HG02759 (cell line): ENCODE results near the gene MMP25.

Experiments used
- ATAC-seq: cut with Tn5 transposase; IDR thresholded peaks from one replicate; pipeline ENCODE4 v1.9.1; 2021; ENCODE audit warnings: mild to moderate bottlenecking, moderate library complexity; ENCODE audit not compliant: unreplicated experiment

Gene MMP25

GRCh38 chr16:3045758-3046640 is at the start of gene MMP25:
MMP25 (plus strand) TSS chr16:3046561; CDS start chr16:3046918, 357 bp downstream.
- no peak for ATAC-seq

DNA sequence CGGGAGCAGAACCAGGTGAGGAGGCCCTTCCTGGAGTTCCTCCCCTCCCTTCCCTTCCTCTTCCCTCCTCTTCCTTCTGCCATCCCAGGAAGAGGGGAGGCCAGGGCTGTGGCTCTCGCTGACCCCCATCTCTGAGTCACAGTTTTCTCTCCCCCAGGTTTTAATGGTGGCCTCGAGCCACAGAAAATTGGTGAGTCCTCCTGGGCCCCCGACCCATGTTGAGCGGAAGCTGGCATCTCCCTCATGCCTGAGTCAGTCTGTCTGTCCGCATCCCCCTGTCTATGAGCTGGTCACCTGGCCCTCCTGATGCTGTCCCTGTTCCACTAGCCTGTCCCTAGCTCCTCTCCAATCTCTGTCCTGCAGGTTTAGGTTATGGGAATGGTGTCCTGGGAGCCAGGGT is 46.4 kb upstream of the MMP25 start:
- no peak for ATAC-seq

DNA sequence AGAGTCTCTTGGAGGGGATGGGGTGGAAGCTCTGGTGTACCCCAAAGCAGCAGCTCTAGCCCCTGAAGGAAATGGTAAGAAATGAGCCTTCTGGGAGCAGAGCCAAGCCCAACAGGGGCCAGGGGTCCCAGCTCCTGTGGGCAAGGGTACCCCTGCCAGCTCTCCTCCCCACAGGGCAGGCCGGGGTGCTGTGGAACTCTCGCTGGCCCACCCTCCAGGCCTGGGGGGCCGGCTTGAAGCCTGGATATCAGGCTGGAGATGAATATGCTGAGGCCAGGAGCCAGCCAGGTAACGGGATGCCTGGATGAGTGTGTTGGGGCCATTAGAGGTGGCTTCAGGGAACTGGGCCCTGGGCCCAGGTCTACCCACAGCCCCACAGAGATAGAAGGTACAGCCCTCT is 45.8 kb upstream of the MMP25 start:
- no peak for ATAC-seq

DNA sequence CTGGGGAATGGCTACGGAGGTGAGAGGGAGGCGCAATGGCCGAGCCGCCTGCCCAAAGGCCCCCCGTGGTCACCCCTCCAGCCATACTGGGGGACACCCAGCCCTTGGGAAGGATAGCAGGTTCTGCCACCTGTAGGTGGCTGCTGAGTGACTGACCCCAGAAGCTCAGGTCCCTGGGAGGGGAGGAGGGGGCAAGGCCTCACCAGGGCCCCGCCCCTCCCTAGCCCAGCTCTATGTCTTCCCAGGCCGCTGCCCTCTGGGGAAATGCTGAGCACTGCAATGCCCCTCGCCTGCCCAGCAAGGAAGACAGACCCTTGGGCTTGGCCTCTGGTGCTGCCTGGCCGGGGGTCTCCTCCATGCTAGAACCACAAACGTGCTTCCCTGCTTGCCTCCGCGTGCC is 45.0 kb upstream of the MMP25 start:
- ATAC-seq, result no peak

- ATAC-seq, result peak; percentile 92
These were observed 42.6 kb upstream of the MMP25 start for GRCh38 chr16:3003582-3004270.

DNA sequence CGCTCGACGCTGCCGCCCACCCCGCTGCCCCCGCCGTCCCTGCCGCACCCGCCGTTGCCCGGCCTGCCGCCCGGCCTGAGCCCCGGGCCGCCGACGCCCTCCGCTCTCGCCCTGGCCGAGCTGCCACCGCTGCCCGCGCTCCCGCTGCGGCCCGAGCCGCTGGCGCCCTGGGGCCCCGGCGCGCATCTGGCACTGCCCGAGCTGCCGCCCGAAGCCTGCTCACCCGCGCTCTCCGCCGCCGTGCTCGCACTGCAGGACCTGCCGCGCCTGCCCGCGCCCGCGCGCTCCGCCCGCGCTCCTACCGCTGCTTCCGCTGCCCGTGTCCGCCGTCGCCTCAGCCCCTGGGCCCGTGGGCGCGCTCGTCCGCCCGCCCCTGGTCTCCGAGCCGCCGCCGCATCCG is 42.0 kb upstream of the MMP25 start:
- ATAC-seq, result no peak

DNA sequence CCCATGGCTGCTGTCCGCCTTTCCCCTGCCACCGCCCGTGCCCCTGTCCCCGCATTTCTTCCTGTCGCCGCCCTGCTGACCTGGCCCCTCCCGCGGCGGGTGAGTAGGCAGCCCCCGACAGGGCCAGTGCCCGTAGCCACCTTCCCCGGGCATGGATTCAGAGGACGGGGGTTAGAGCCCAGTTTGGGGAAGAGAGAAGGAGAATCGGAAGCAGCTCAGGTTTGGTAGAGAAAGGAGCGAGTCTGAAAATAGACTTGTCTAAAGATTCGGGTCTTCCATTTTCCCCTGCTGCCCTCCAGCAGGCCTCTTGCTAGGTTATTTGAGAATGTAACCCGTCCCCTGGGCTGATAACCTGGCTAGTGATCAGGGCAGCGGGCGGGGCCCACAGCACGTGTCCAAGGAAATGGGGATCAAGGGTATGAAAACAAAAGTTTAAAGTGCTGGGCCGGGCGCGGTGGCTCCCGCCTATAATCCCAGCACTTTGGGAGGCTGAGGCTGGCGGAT is 41.5 kb upstream of the MMP25 start:
- no peak for ATAC-seq

DNA sequence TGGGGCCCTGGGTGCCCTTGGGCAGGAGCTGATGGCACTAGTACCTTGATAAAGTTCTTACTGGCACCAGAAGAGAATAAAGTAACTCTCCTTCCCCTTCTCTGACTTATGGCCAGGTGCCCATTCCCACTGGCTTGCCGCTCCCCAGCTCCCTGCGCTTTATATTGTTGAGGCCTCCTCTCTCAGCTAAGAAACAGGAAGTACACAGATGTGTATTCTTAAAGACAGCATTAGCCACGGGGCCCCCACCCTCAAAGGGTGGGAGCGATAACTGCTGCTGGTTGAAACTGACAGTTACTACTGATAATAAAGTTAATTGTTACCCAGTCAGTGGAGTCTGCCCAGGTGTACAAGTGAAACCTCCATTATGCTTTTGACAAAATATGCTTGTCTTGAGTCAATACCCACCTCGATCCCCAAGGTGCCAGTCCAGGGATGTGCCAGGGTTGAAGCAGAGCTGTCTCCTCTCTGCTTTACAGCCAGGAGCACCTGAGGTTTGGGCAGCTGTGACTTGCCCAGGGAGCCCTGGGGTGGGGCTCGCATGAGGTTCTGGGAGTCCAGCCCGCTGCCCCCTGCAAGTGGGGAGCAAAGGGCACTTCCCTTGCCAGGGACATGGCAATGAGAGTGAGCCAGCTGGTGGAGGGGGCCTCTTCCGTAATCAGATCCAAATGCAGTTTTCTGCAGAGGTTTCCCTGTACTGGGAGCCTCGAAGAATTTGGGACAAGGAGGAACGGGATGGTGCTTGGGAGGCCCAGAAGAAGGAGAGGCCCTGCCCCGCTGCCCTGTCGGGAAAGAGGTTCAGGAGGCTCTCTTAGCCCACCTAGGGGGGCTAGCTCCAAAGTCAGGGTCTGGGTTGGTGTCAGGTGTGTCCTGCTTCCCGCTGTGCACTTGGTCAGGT is 39.1 kb upstream of the MMP25 start:
- no peak for ATAC-seq

DNA sequence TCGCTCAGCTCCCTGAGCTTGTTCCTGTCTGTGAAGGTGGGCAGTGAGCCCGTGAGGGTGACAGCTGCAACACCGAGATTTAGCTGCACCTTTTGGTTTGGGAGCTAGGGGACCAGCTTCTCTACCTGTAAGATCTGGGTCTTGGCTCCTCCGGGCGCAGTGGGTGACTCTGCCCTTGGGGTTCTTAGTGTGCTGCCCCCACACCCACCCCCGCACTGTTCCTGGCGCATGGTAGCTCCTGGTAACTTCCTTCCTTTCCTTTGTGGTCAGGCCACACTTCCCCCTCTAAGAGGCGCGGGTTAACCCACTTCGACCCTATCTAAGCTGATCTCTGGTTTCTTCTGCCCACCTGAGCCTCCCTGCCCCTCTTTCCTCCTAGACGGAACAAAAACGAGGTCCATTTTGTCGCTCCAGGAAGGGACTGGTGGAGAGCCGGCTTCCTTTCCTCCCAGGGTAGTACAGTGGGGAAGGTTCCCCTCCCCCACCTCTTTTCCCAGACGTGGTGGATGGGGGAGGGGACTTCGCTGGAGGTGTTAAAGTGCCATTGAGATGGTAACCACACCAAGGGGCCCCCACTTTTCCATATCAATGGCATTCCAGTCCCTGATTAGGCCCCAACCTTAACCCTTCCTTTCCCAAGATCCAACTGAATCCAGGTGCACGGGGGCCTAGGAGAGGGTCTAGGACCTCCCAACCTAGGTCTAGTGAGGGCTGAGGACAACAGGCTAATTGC is 38.2 kb upstream of the MMP25 start:
- no peak for ATAC-seq

- no peak for ATAC-seq
These were observed 37.7 kb upstream of the MMP25 start for GRCh38 chr16:3008690-3009037.

DNA sequence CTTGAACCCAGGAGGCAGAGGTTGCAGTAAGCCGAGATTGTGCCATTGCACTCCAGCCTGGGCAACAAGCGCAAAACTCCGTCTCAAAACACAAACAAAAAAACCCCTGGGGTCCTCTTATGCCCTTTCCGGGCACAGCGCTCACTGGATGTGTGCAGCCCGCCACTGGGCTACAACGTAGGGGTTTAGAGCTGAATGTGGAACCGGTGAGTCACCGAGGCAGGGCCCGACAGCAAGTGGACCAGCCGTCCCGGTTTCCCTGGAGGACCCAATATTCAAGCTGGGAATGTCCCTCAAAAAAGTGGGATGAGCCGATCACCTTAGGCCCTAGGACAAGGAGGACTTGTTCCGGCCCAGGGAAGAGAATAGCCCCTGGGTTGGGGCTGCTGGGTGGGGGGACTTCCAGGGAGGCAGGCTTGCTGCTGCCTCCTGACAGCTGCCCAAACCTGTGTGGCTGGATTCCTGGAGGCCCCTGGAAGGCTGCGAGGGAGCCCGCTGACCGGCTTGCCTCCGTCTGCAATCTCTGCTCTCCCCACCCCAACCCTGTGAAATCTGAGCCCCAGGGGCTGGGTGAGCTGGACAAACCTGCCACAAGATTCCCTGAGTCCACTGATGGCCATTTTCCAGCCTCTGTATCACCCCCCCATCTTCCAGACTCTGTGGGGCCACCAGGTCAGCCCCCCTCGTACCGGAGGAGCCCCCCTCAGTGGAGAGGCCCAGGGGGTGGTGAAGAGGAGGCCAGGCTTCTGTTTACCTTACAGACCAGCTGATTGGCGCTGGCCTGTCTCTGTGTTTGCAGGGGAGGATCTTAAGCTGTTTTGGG is 36.6 kb upstream of the MMP25 start:
- ATAC-seq, result no peak

DNA sequence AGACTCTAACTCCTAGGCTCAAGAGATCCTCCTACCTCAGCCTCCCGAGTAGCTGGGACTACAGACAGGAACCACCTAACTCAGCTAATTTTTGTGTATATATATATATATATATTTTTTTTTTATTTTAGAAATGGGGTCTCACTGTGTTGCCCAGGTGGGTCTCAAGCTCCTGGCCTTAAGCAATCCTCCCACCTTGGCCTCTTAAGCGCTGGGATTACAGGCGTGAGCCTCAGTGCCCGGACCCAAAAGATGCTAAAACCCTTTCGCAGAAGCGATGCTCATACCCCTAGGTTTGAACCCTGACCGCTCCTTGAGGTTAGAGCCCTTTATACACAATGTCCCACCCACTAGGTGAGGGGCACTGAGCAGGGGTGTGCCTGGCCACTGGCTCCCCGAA is 35.9 kb upstream of the MMP25 start:
- ATAC-seq, result no peak

DNA sequence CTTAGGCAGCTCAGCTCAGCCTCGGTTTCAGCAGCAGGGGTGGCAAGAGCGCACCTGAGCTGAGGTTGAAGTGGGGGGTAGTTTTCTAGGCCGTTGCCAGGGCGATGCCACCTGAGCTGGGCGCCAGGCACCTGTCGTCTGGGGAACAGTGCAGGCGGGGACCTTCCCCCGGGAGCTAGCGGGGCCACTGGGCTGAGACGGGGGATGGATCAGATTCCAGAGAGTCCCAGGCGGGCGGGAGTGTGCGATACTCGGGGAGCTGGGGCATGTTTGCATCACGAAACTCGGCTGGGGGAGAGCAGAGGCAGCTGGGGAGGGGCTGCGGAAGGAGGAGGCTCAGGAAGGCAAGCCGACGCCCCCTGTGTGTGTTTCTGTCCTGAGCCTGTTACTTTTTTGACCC is 34.1 kb upstream of the MMP25 start:
- no peak for ATAC-seq

GRCh38 chr16:3012828-3013420 is 33.4 kb upstream of the MMP25 start, which contains the start of gene CLDN9:
CLDN9 (plus strand) TSS chr16:3012923; CDS start chr16:3013363, 440 bp downstream.
- ATAC-seq, result no peak

GRCh38 chr16:3013491-3013951 is 32.8 kb upstream of the MMP25 start:
- no peak for ATAC-seq

DNA sequence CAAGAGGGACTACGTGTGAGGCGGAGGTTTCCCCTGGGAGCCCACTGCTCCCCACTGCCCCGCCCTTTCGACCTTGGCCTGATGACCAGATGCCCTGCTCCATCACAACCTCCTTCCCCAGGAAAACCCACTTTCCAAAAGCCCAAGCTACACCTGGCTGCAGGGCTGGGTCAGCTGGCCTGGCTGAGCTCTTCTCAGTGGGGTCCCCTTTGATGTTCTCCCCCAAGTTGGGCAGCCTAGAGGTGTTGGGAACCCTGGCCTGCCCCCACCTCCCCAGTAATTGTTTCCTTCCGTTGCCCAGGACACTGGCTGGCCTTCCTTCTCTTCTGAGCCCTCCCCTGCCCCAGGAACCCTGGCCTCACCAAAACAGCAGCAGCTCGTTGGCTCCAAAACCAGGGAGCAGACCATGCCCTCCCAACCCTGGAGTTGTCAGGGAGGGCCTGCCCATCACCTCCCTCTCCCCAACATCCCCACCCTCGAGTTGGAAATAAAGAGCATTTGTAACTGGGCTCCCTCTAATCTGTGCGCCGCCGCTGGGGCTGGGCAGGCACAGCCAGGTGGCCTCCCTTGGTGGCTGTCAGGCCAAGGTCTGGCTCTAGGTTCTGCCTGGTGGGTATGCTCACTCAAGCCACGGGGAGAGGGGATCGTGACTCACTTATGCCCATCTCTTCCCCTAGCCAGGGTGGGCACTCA is 32.2 kb upstream of the MMP25 start:
- no peak for ATAC-seq

DNA sequence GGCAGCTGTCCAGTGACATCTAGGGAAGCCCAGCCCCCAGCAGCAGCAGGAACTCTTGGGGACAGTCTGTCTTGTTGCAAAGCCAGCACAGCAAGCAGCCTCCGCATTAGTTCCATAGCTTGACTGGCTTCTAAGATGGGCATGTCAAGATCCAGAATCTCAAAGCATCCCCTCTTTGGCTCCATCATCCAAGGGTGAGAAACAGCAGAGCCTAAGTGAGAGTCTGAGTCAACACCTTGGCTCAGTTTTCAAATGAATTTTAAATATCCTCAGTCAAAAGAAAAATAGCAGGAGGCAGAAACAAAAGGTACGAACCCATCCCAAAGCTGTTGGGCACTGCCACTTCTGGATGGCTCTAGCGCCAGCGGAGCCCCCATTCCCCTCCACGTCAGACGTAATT is 31.4 kb upstream of the MMP25 start:
- ATAC-seq, result no peak

- no peak for ATAC-seq
These were observed 30.4 kb upstream of the MMP25 start for GRCh38 chr16:3015865-3016521.
